K562 (cell line): ENCODE results near the gene BLTP3A. TPM values are rescaled to one million over a fixed set of nuclear protein-coding genes. Genes with fewer than 3 reads are reported as not detected.

Experiments used
- CEBPG ChIP-seq, 3 experiments: fragments of 200-800 bp in 1 of 3; sonication (Bioruptor generic) in 1 of 3; sonication (generic) in 1 of 3; formaldehyde crosslinking in 1 of 3; IDR thresholded peaks in 2 of 3; conservative IDR thresholded peaks in 1 of 3; 2 replicates each; pipeline versions ENCODE4 v1.6.1 to v1.8.0; 2016 to 2022; ENCODE audit warnings: missing compliant biosample characterization in 2 of 3, missing genetic modification characterization in 2 of 3, mild to moderate bottlenecking in 1 of 3, missing genetic modification reagents in 1 of 3
- SIRT6 ChIP-seq: IDR thresholded peaks from one replicate; pipeline ENCODE4 v1.6.1; 2012; ENCODE audit warnings: low read depth, mild to moderate bottlenecking, control low read depth, inconsistent platforms, low read length, moderate library complexity
- polyA plus RNA-seq, 8 experiments: library from polyadenylated mRNA; depleted of rRNA in 4 of 8; stranded (reverse) in 5 of 8; unstranded in 3 of 8; fragments of >200 nt; fragmentation: Nextera tagmentation in 2 of 8; fragmentation: Illumina TruSeq in 1 of 8; extraction: Ambion mirVana in 2 of 8; extraction: Trizol in 1 of 8; gene quantifications; 2 replicates each; pipeline versions ENCODE4 v1.2.1 to v1.2.3, GENCODE V29; 2011 to 2014; ENCODE audit warnings: inconsistent platforms in 1 of 8, missing spikeins in 1 of 8
- total RNA-seq, 7 experiments: library from RNA; depleted of rRNA in 6 of 7; stranded (reverse); fragments of >200 nt in 6 of 7; fragmentation: Illumina TruSeq in 2 of 7; extraction: Trizol in 2 of 7; gene quantifications; 2 replicates each; pipeline versions ENCODE4 v1.2.1 to v1.2.3, GENCODE V29; 2011 to 2021; ENCODE audit warnings: low replicate concordance in 1 of 7
- TF ChIP-seq, protein P1 (sequence below): fragments of 450-650 bp; IDR thresholded peaks from 2 replicates; pipeline ENCODE4 v1.6.1; 2016; ENCODE audit warnings: mild to moderate bottlenecking, moderate library complexity
- TF ChIP-seq, protein P2 (sequence below): fragments of 450-650 bp; IDR thresholded peaks from 2 replicates; pipeline ENCODE4 v1.6.1; 2016; ENCODE audit warnings: antibody characterized with exemption
- TF ChIP-seq, protein P3 (sequence below): fragments of 450-650 bp; IDR thresholded peaks from 2 replicates; pipeline ENCODE4 v1.6.1; 2016; ENCODE audit warnings: borderline replicate concordance
- TF ChIP-seq, protein P4 (sequence below), 2 experiments: fragments of 450-650 bp in 1 of 2; sonication (generic) in 1 of 2; formaldehyde crosslinking in 1 of 2; IDR thresholded peaks in 1 of 2; conservative IDR thresholded peaks in 1 of 2; 2 replicates each; pipeline versions ENCODE4 v1.6.1 to v1.8.1; 2016 to 2023; ENCODE audit warnings: mild to moderate bottlenecking in 2 of 2, moderate library complexity in 2 of 2, inconsistent platforms in 1 of 2, missing genetic modification reagents in 1 of 2

BLTP3A gene
- total and polyA plus RNA-seq, 9 of the 15 experiments (the other 6 are each of a cell fraction or from before 2014, with no cell fraction given): 7.5 to 34.6 (median 15.5) TPM

DNA sequence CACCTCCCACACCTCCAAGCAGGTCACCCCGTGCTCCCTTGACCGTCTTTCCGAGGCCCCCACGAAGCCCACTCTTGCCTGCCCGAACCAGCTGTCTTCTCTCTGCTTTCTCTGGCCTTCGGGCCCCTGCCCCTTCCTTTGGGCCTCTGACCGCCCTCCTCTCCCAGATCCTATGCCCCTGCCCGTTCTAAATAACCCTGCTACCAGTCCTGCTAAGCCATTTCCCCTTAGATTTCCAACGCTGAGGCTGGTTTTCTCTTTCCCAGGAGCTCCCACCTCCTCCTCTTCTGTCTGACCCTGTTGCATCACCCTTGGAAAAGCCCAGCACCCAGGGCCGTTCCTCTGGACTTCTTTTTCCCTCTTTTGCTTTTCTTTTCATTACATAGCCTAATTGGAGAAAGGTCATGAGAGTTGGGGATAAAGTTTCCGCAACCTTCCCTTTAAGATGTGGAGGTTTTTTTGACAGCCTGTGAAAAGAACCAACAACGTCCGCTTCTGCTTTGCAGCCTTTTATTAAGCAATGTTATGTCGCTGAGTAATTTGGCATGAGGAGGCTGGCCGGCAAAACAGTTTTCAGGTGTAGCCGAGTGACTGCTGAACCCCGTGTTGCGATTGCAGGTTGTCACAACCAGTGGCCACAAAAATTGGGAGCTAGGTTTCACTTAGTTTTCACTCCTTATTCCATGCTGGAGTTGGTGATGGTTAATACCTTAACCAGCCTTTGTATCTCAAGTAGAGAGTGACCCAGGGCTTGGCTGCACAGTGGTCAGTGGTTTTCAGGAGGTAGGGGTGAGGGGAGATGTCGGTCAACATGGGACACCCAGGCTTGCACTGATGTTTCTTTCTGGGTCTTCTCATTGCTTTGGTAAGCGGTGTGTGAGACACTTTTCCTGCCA, 970 bp downstream of the BLTP3A start (continued):
- TF ChIP-seq, protein P1, sequence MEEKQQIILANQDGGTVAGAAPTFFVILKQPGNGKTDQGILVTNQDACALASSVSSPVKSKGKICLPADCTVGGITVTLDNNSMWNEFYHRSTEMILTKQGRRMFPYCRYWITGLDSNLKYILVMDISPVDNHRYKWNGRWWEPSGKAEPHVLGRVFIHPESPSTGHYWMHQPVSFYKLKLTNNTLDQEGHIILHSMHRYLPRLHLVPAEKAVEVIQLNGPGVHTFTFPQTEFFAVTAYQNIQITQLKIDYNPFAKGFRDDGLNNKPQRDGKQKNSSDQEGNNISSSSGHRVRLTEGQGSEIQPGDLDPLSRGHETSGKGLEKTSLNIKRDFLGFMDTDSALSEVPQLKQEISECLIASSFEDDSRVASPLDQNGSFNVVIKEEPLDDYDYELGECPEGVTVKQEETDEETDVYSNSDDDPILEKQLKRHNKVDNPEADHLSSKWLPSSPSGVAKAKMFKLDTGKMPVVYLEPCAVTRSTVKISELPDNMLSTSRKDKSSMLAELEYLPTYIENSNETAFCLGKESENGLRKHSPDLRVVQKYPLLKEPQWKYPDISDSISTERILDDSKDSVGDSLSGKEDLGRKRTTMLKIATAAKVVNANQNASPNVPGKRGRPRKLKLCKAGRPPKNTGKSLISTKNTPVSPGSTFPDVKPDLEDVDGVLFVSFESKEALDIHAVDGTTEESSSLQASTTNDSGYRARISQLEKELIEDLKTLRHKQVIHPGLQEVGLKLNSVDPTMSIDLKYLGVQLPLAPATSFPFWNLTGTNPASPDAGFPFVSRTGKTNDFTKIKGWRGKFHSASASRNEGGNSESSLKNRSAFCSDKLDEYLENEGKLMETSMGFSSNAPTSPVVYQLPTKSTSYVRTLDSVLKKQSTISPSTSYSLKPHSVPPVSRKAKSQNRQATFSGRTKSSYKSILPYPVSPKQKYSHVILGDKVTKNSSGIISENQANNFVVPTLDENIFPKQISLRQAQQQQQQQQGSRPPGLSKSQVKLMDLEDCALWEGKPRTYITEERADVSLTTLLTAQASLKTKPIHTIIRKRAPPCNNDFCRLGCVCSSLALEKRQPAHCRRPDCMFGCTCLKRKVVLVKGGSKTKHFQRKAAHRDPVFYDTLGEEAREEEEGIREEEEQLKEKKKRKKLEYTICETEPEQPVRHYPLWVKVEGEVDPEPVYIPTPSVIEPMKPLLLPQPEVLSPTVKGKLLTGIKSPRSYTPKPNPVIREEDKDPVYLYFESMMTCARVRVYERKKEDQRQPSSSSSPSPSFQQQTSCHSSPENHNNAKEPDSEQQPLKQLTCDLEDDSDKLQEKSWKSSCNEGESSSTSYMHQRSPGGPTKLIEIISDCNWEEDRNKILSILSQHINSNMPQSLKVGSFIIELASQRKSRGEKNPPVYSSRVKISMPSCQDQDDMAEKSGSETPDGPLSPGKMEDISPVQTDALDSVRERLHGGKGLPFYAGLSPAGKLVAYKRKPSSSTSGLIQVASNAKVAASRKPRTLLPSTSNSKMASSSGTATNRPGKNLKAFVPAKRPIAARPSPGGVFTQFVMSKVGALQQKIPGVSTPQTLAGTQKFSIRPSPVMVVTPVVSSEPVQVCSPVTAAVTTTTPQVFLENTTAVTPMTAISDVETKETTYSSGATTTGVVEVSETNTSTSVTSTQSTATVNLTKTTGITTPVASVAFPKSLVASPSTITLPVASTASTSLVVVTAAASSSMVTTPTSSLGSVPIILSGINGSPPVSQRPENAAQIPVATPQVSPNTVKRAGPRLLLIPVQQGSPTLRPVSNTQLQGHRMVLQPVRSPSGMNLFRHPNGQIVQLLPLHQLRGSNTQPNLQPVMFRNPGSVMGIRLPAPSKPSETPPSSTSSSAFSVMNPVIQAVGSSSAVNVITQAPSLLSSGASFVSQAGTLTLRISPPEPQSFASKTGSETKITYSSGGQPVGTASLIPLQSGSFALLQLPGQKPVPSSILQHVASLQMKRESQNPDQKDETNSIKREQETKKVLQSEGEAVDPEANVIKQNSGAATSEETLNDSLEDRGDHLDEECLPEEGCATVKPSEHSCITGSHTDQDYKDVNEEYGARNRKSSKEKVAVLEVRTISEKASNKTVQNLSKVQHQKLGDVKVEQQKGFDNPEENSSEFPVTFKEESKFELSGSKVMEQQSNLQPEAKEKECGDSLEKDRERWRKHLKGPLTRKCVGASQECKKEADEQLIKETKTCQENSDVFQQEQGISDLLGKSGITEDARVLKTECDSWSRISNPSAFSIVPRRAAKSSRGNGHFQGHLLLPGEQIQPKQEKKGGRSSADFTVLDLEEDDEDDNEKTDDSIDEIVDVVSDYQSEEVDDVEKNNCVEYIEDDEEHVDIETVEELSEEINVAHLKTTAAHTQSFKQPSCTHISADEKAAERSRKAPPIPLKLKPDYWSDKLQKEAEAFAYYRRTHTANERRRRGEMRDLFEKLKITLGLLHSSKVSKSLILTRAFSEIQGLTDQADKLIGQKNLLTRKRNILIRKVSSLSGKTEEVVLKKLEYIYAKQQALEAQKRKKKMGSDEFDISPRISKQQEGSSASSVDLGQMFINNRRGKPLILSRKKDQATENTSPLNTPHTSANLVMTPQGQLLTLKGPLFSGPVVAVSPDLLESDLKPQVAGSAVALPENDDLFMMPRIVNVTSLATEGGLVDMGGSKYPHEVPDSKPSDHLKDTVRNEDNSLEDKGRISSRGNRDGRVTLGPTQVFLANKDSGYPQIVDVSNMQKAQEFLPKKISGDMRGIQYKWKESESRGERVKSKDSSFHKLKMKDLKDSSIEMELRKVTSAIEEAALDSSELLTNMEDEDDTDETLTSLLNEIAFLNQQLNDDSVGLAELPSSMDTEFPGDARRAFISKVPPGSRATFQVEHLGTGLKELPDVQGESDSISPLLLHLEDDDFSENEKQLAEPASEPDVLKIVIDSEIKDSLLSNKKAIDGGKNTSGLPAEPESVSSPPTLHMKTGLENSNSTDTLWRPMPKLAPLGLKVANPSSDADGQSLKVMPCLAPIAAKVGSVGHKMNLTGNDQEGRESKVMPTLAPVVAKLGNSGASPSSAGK: peak; percentile 67; the same call in 1 of the 2 replicates
- TF ChIP-seq, protein P2, sequence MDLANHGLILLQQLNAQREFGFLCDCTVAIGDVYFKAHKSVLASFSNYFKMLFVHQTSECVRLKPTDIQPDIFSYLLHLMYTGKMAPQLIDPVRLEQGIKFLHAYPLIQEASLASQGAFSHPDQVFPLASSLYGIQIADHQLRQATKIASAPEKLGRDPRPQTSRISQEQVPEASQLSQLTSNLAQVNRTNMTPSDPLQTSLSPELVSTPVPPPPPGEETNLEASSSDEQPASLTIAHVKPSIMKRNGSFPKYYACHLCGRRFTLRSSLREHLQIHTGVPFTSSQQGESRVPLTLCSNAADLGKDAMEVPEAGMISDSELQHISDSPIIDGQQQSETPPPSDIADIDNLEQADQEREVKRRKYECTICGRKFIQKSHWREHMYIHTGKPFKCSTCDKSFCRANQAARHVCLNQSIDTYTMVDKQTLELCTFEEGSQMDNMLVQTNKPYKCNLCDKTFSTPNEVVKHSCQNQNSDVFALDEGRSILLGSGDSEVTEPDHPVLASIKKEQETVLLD: peak; percentile 67; the same call in 1 of the 2 replicates
- TF ChIP-seq, protein P3, sequence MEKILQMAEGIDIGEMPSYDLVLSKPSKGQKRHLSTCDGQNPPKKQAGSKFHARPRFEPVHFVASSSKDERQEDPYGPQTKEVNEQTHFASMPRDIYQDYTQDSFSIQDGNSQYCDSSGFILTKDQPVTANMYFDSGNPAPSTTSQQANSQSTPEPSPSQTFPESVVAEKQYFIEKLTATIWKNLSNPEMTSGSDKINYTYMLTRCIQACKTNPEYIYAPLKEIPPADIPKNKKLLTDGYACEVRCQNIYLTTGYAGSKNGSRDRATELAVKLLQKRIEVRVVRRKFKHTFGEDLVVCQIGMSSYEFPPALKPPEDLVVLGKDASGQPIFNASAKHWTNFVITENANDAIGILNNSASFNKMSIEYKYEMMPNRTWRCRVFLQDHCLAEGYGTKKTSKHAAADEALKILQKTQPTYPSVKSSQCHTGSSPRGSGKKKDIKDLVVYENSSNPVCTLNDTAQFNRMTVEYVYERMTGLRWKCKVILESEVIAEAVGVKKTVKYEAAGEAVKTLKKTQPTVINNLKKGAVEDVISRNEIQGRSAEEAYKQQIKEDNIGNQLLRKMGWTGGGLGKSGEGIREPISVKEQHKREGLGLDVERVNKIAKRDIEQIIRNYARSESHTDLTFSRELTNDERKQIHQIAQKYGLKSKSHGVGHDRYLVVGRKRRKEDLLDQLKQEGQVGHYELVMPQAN: peak; percentile 21
- TF ChIP-seq, protein P4, sequence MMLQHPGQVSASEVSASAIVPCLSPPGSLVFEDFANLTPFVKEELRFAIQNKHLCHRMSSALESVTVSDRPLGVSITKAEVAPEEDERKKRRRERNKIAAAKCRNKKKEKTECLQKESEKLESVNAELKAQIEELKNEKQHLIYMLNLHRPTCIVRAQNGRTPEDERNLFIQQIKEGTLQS (IDR thresholded peaks at IDR 0.05): peak; percentile 98
- TF ChIP-seq, protein P4 (CRISPR knock-in tag; conservative IDR thresholded peaks at IDR 0.05): peak; percentile 85
- TF ChIP-seq CEBPG (CRISPR knock-in tag; IDR thresholded peaks at IDR 0.05) (peak; percentile 91), CEBPG (tag; conservative IDR thresholded peaks at IDR 0.05 in 1 of 2, IDR thresholded peaks at IDR 0.05 in 1 of 2) (peak; percentile 96), SIRT6 (no peak)
